H1 (cell line): ENCODE results near the gene COX7A2.

Experiments
- ASH2L ChIP-seq: fragments of 200-600, 300-600 bp; sonication (generic); IDR thresholded peaks from one replicate; pipeline ENCODE4 v1.7.1; 2017; ENCODE audit warnings: low read length
- CBX5 ChIP-seq: fragments of 300-800, 300-1000 bp; sonication (generic); IDR thresholded peaks from 2 replicates; pipeline ENCODE4 v1.7.1; 2016; ENCODE audit warnings: antibody characterized with exemption, low read length, low read depth
- CEBPB ChIP-seq: IDR thresholded peaks from 2 replicates; pipeline ENCODE4 v1.6.1; 2012; ENCODE audit warnings: low read depth, low read length
- CTCF ChIP-seq, 3 experiments: IDR thresholded peaks; 1 replicate in 2 of 3; 2 replicates in 1 of 3; pipeline versions ENCODE4 v1.5.1 to v1.6.1; 2011; ENCODE audit warnings: low read length in 3 of 3, mild to moderate bottlenecking in 3 of 3, inconsistent platforms in 2 of 3, low read depth in 1 of 3, moderate library complexity in 1 of 3; ENCODE audit not compliant: insufficient read depth in 1 of 3; ENCODE audit errors: control extremely low read depth in 1 of 3
- EP300 ChIP-seq, 2 experiments: IDR thresholded peaks; 1 replicate in 1 of 2; 2 replicates in 1 of 2; pipeline ENCODE4 v1.6.1; 2011 to 2012; ENCODE audit warnings: low read depth in 2 of 2, low read length in 2 of 2, mild to moderate bottlenecking in 2 of 2, borderline replicate concordance in 1 of 2, inconsistent platforms in 1 of 2, moderate library complexity in 1 of 2
- FOSL1 ChIP-seq: IDR thresholded peaks from 2 replicates; pipeline ENCODE4 v1.6.1; 2011; ENCODE audit warnings: mild to moderate bottlenecking, low read depth, low read length, moderate library complexity; ENCODE audit not compliant: insufficient read depth
- MAFK ChIP-seq: IDR thresholded peaks from 2 replicates; pipeline ENCODE4 v1.6.1; 2012; ENCODE audit warnings: low read depth, mild to moderate bottlenecking, improper control_type of control experiment, low read length
- NANOG ChIP-seq: IDR thresholded peaks from 2 replicates; pipeline ENCODE4 v1.6.1; 2011; ENCODE audit warnings: low read length, low read depth, mild to moderate bottlenecking, inconsistent platforms; ENCODE audit not compliant: insufficient read depth, poor library complexity, severe bottlenecking
- POLR2A ChIP-seq, 2 experiments: IDR thresholded peaks; 1 replicate in 1 of 2; 2 replicates in 1 of 2; pipeline ENCODE4 v1.6.1; 2011; ENCODE audit warnings: low read depth in 2 of 2, low read length in 2 of 2, mild to moderate bottlenecking in 2 of 2; ENCODE audit errors: control extremely low read depth in 1 of 2
- RAD21 ChIP-seq, 2 experiments: IDR thresholded peaks in 1 of 2; conservative IDR thresholded peaks in 1 of 2; 2 replicates each; pipeline ENCODE4 v1.6.1; 2011; ENCODE audit warnings: low read depth in 2 of 2, low read length in 2 of 2, improper control_type of control experiment in 1 of 2, inconsistent platforms in 1 of 2, mild to moderate bottlenecking in 1 of 2, moderate library complexity in 1 of 2
- SP4 ChIP-seq: IDR thresholded peaks from 2 replicates; pipeline ENCODE4 v1.6.1; 2012; ENCODE audit warnings: low read length, inconsistent platforms

- no peak for TF ChIP-seq RAD21 (IDR thresholded peaks at IDR 0.05 in 1 of 2, conservative IDR thresholded peaks at IDR 0.05 in 1 of 2; ENCODE audit: low read depth in 2 of 2, low read length in 2 of 2)
- no peak for TF ChIP-seq POLR2A (IDR thresholded peaks at IDR 0.05; ENCODE audit: control extremely low read depth in 1 of 2, low read depth in 2 of 2, low read length in 2 of 2)
- TF ChIP-seq CTCF (IDR thresholded peaks at IDR 0.05; ENCODE audit: control extremely low read depth in 1 of 3, insufficient read depth in 1 of 3, low read depth in 1 of 3, low read length in 3 of 3): no peak
- no peak for TF ChIP-seq CEBPB
- no peak for TF ChIP-seq FOSL1
- TF ChIP-seq NANOG: no peak
- no peak for TF ChIP-seq SP4
- TF ChIP-seq EP300 (IDR thresholded peaks at IDR 0.05; ENCODE audit: borderline replicate concordance in 1 of 2, low read depth in 2 of 2, low read length in 2 of 2): no peak
- TF ChIP-seq MAFK: no peak
- no peak for TF ChIP-seq CBX5
- no peak for TF ChIP-seq ASH2L
Measured at GRCh38 chr6:75236630-75237029, 7.0 kb downstream of the COX7A2 start.
